ENCODE measurements around the gene PCYT1A. TPM values are rescaled to one million over a fixed set of nuclear protein-coding genes. Genes with fewer than 3 reads are reported as not detected.
A peak's percentile ranks its signal among the peaks of the same experiment; 100 is the strongest.
"Not testable (repeated sequence)": the region's sequence is repeated elsewhere in the genome, so short reads cannot be mapped to it uniquely, and the experiment has no call there.

PCYT1A gene
- total RNA-seq, 2 experiments from 2014 or later, result 69.5 to 69.7 TPM

DNA sequence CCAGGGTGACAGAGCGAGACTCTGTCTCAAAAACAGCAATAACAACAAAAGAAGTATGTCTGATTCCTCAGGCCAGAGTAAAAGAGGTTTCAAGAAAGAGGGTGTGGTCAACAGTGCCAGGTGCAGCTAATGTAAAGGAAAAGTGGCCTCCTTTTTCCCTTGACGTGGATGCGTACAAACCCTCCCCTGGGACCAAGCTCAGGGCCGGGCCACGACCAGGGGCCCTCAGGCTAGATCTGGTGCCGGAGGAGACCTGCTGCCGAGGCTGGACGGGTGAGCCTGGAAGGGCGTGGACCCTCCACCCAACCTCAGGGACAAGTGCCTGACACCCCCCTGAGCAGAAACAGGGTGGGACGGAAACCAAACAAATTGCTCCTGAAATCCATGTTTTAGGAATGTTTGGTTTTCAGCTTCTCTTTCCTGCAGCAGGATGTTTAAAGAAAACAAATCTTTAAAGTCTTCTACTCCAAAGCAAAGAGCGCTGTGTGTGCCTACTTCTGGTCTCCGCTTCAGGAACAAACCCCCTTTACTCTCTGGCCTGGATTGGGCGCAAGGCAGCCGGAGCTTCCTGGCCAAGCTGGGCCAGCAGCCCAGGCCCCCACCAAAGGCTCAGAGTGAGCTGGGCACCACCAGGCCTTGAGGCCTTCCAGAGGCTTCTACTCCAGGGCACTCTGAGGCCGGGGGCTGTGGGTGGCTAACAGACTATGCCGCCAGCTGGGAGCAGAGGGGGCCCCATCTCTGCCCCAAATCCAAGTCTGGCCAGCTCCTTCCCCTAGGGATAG, 97.8 kb downstream of the PCYT1A start:
- Mint-ChIP-seq H3K27ac (peak overlapping the region; percentile 62), H3K27me3 (no peaks in the 10 kb centered on the region), H3K4me3 (no peak overlapping the region), H3K9me3 (no peaks in the 10 kb centered on the region), H3K36me3 (ENCODE audit: low read depth) (no peaks in the 10 kb centered on the region), H3K4me1 (peaks cover 50% of the 10 kb centered on the region)
- ChIA-PET CTCF (interaction anchor here (0.7 to 1.1 kb wide), 4 partner anchors 10 to 119 kb away, joined by 3 read pairs; no protein-coding TSS in a partner anchor), POLR2A (no interaction called here)
- no peak for DNase-seq

GRCh38 chr3:196186651-196187573, 100.6 kb downstream of the PCYT1A start:
- no peaks in the 10 kb centered on the region for H3K36me3 Mint-ChIP-seq (ENCODE audit: low read depth)
- DNase-seq, result no peak
- peaks cover 53% of the 10 kb centered on the region for H3K4me1 Mint-ChIP-seq

DNA sequence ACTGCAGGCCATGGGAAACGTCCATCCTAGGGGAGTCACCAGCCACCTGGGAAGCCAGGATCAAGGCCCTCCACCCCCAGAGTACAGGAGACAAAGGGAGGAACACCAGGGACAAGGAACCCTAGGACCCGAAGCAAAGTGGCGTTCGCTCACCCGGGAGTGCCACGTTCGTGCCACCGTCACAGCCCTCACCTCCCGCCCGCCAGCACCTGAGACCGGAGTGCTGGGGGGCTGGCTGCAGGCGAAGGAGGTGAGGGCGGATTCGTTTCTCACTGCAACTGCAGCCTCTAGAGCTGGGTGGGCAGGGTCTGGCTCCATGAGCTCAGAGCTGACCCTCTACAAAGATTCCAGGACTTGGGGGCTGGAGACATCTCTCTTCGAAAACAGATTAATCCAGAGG, 102.6 kb downstream of the PCYT1A start:
- Mint-ChIP-seq H3K4me3 (no peak overlapping the region), H3K36me3 (ENCODE audit: low read depth) (no peaks in the 10 kb centered on the region), H3K27ac (no peak overlapping the region), H3K9me3 (no peaks in the 10 kb centered on the region), H3K4me1 (peaks cover 67% of the 10 kb centered on the region), H3K27me3 (no peaks in the 10 kb centered on the region)
- ChIA-PET CTCF (interaction anchor here (3.8 kb wide), 1 partner anchor 12 kb away, joined by 22 read pairs; no protein-coding TSS in a partner anchor), POLR2A (no interaction called here)
- no peak for DNase-seq

More at GRCh38 chr3:196186651-196187573, 100.6 kb downstream of the PCYT1A start:
- H3K9me3 Mint-ChIP-seq, result no peaks in the 10 kb centered on the region
- peak overlapping the region; percentile 44 for H3K4me3 Mint-ChIP-seq
- ChIA-PET POLR2A (interaction anchor here (0.6 kb wide), 1 partner anchor 114 kb away, joined by 3 read pairs; no protein-coding TSS in a partner anchor), CTCF (interaction anchor here (0.8 to 3.8 kb wide), 6 partner anchors 8 to 121 kb away, joined by 3 to 22 read pairs (median 4); no protein-coding TSS in a partner anchor)
- H3K27me3 Mint-ChIP-seq, result no peaks in the 10 kb centered on the region
- H3K27ac Mint-ChIP-seq, result peak overlapping the region; percentile 91

- DNase-seq; POLR2A ChIA-PET; H3K36me3 Mint-ChIP-seq (ENCODE audit: low read depth); H3K27me3 Mint-ChIP-seq; H3K4me3 Mint-ChIP-seq; H3K9me3 Mint-ChIP-seq: not testable (repeated sequence)
- CTCF ChIA-PET, result interaction anchor here (0.6 kb wide), 1 partner anchor 65 kb away, joined by 4 read pairs; no protein-coding TSS in a partner anchor
- Mint-ChIP-seq H3K4me1 (peaks cover 68% of the 10 kb centered on the region), H3K27ac (peak overlapping the region; percentile 95)
These were observed 103.4 kb downstream of the PCYT1A start for GRCh38 chr3:196184169-196184432.

DNA sequence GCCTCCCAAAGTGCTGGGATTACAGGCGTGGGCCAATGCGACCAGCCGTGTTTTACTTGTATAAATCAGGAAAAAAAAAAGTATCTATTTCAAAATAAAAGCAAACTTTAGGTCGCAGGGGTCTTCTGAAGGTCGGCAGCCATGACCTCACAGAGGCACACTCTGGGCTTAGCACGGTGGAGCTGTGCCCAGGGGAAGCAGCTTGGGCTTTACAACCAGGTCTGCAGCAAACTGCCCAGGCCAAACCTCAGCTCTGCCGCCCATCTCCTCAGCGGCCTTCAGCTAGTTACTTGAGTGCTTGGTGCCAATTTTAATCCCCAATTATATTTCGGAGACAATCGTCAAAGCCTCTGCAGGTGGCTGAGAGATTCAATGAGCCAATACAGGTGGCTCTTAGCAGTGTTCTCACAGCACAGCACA, 106.4 kb downstream of the PCYT1A start:
- no peak for DNase-seq
- ChIA-PET CTCF (interaction anchor here (1.0 to 2.2 kb wide), 4 partner anchors 12 to 132 kb away, joined by 3 to 10 read pairs (median 4); no protein-coding TSS in a partner anchor), POLR2A (no interaction called here)
- Mint-ChIP-seq H3K27me3 (no peaks in the 10 kb centered on the region), H3K4me3 (peak overlapping the region; percentile 38), H3K4me1 (peaks cover 66% of the 10 kb centered on the region), H3K27ac (peak overlapping the region; percentile 95), H3K36me3 (ENCODE audit: low read depth) (no peaks in the 10 kb centered on the region), H3K9me3 (no peaks in the 10 kb centered on the region)

- H3K4me3 Mint-ChIP-seq, result peak overlapping the region; percentile 37
- DNase-seq, result no peak
- ChIA-PET POLR2A (interaction anchor here (0.6 to 1.7 kb wide), 2 partner anchors 73 to 101 kb away, joined by 4 to 5 read pairs; no protein-coding TSS in a partner anchor), CTCF (interaction anchor here (0.5 to 2.1 kb wide), 7 partner anchors 16 to 328 kb away, joined by 3 to 7 read pairs (median 6); no protein-coding TSS in a partner anchor)
- H3K9me3 Mint-ChIP-seq, result no peaks in the 10 kb centered on the region
- no peaks in the 10 kb centered on the region for H3K36me3 Mint-ChIP-seq (ENCODE audit: low read depth)
- H3K4me1 Mint-ChIP-seq, result peaks cover 66% of the 10 kb centered on the region
- no peaks in the 10 kb centered on the region for H3K27me3 Mint-ChIP-seq
- H3K27ac Mint-ChIP-seq, result peak overlapping the region; percentile 95
These were observed 107.2 kb downstream of the PCYT1A start for GRCh38 chr3:196180346-196180745.

Other genes starting within 250 kb of the PCYT1A start
- 100 to 1,000 TPM; 234 to 239 TPM for gene TFRC, start 205.6 kb downstream of the PCYT1A start, total RNA-seq
- not detected for gene ZDHHC19, start 76.3 kb downstream of the PCYT1A start, total RNA-seq
- gene SLC51A, start 71.2 kb downstream of the PCYT1A start, total RNA-seq, result not detected
- 10 to 100 TPM; 20.3 to 23.0 TPM for gene DYNLT2B, start 30.5 kb upstream of the PCYT1A start, total RNA-seq
- not detected for gene TM4SF19, start 50.7 kb upstream of the PCYT1A start, total RNA-seq
- gene UBXN7, start 144.7 kb upstream of the PCYT1A start, total RNA-seq, result 10 to 100 TPM; 54.4 to 64.8 TPM
- 10 to 100 TPM; 37.5 to 38.7 TPM for gene RNF168, start 216.0 kb upstream of the PCYT1A start, total RNA-seq
- not detected for gene SMCO1, start 227.6 kb upstream of the PCYT1A start, total RNA-seq

Measured in activated CD4-positive, alpha-beta T cell treated with anti-CD3 and anti-CD28 coated beads, Interleukin-2, amount 10 ng/mL, durations not matched to agents 7 days and 5 days (primary cell).